Measurements from ENCODE around the gene CDC42SE2.
"Not testable (repeated sequence)": the region's sequence is repeated elsewhere in the genome, so short reads cannot be mapped to it uniquely, and the experiment has no call there.

Gene CDC42SE2

GRCh38 chr5:131246504-131246903, 17.3 kb upstream of the CDC42SE2 start:
- no peak for DNase-seq

GRCh38 chr5:131250751-131251475, 12.9 kb upstream of the CDC42SE2 start:
- no peak for DNase-seq

GRCh38 chr5:131252824-131253171, 11.1 kb upstream of the CDC42SE2 start:
- DNase-seq, result no peak

GRCh38 chr5:131254025-131254424, 9.8 kb upstream of the CDC42SE2 start:
- DNase-seq, result not testable (repeated sequence)

- DNase-seq, result no peak
These were observed 9.1 kb upstream of the CDC42SE2 start for GRCh38 chr5:131254741-131255140.

- DNase-seq, result no peak
These were observed 7.4 kb upstream of the CDC42SE2 start for GRCh38 chr5:131256507-131256823.

- no peak for DNase-seq
These were observed 5.1 kb upstream of the CDC42SE2 start for GRCh38 chr5:131258733-131259132.

- no peak for DNase-seq
These were observed 4.5 kb upstream of the CDC42SE2 start for GRCh38 chr5:131259326-131259725.

- DNase-seq, result no peak
These were observed 3.0 kb upstream of the CDC42SE2 start for GRCh38 chr5:131260895-131261294.

- DNase-seq, result no peak
These were observed 2.4 kb upstream of the CDC42SE2 start for GRCh38 chr5:131261483-131261882.

GRCh38 chr5:131262953-131263541, 806 bp upstream of the CDC42SE2 start:
- peak; percentile 57 for DNase-seq

- DNase-seq, result peak; percentile 65
These were observed 722 bp downstream of the CDC42SE2 start for GRCh38 chr5:131264451-131265099.

- peak; percentile 28 for DNase-seq
These were observed 1.5 kb downstream of the CDC42SE2 start for GRCh38 chr5:131265311-131265803.

- DNase-seq, result no peak
These were observed 2.7 kb downstream of the CDC42SE2 start for GRCh38 chr5:131266370-131267060.

GRCh38 chr5:131268758-131269370, 5.0 kb downstream of the CDC42SE2 start:
- DNase-seq, result no peak

- DNase-seq, result no peak
These were observed 7.0 kb downstream of the CDC42SE2 start for GRCh38 chr5:131270809-131271208.

- not testable (repeated sequence) for DNase-seq
These were observed 8.0 kb downstream of the CDC42SE2 start for GRCh38 chr5:131271888-131272287.

GRCh38 chr5:131272307-131272706, 8.5 kb downstream of the CDC42SE2 start:
- no peak for DNase-seq

- DNase-seq, result no peak
These were observed 8.9 kb downstream of the CDC42SE2 start for GRCh38 chr5:131272724-131273123.

- DNase-seq, result no peak
These were observed 10.6 kb downstream of the CDC42SE2 start for GRCh38 chr5:131274326-131275063.

GRCh38 chr5:131276072-131276471, 12.2 kb downstream of the CDC42SE2 start:
- DNase-seq, result no peak

- no peak for DNase-seq
These were observed 13.6 kb downstream of the CDC42SE2 start for GRCh38 chr5:131277447-131277846.
